ENCODE results near the gene INTS6.
A peak's percentile ranks its signal among the peaks of the same experiment; 100 is the strongest.

INTS6 gene

DNA sequence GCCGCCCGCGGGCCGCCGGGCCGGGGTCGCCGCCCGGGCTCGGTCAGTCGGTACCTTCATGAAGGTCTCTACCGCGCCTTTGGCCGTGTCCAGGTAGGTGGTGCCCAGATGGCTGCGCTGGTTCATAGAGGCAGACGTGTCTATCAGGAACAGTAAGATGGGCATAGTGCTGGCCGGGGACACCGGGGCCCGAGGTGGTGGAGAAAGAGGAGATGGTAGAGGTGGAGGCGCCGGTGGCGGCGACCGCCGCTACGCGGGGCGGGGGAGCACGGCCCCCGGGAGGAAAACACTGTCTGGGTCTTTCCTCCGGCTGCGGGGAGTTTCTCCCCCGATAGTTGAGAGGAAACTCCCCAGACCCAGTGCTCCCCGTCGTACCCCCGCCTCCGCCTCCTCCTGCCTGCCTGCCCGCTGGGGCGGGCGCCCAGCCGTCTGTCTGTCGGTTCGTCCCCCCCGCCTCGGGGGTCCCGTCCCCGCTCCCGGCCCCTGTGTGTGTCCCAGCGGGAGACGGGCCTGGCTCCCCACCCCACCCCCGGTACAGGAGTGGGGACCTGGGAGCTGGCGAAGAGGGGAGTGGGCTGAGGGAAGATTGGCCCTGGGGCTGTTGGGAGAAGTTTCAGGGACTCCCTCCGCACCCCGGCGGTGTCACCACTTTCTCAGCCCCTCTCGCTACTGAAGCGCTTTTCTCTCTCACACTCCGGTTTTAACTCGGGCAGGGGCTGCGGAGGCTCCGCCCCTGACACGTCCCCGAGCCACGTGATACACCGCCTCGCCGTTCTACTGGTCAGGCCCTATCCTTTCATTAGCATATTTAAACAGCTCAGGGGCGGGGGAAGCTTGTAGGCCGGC, at the start of gene INTS6:
Gene INTS6, minus strand, starts transcription at position 676 of the 846 bp plus-strand sequence. Its CDS starts 511 bp downstream, at position 165.
- peak; percentile 99 for DNase-seq
- in situ Hi-C loops (cut with MboI; ENCODE audit: low pct_unique_long_range_greater_than_20kb, low sequenced_read_pairs): no loop called here

DNA sequence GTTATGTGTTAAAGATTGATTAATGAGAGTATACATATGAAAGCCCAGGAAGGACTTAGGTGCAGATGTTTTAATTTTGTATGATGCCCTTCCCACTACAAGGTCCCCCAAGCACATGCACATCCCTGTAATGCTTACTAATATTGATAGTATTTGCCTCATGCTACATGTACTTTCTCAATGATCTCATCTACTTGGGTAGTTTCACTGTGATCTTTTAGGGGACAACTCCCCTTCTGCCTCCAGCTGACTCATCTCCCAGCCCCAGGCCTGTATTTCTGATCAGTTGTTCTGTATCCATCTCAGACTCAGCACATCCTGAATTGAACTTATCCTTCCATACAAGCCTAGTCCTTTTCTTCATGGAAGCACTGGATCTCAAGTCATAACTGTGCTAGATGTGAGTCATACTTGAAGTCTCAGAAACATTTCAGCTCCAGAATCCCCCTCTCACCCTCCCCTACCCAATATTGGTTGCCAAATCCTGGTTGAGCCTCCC, 49.4 kb upstream of the INTS6 start:
- DNase-seq: no peak
- in situ Hi-C loops (cut with MboI; ENCODE audit: low pct_unique_long_range_greater_than_20kb, low sequenced_read_pairs): no loop called here

DNA sequence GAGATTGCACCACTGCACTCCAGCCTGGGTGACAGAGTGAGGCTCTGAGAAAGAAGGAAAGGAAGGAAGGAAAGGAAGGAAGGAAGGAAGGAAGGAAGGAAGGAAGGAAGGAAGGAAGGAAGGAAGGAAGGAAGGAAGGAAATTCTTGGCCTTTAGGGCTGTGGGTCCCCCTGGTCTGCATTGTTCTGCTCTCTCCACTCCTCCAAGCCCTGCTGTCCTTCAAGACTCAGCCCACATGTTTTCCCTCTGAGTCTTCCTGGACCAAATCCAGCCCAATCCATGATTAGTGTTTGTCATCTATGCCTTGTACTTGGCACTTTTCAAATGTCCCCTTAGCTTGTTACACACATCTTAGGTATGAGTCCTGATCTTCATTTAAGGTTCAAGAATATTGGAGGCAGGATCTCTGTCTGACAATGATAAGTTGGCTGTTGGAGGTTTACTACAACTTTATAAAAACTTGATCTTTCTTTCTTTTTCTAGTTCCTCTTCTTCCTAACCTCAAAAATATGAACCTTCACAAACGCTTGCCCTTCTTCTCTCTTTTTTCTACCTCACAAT, 48.8 kb upstream of the INTS6 start:
- peak; percentile 40 for DNase-seq
- in situ Hi-C loops (cut with MboI; ENCODE audit: low pct_unique_long_range_greater_than_20kb, low sequenced_read_pairs): no loop called here

- in situ Hi-C loops (cut with MboI; ENCODE audit: low pct_unique_long_range_greater_than_20kb, low sequenced_read_pairs): no loop called here
- no peak for DNase-seq
These were observed 48.3 kb upstream of the INTS6 start for GRCh38 chr13:51501096-51501495.

- no peak for DNase-seq
- in situ Hi-C loops (cut with MboI; ENCODE audit: low pct_unique_long_range_greater_than_20kb, low sequenced_read_pairs): no loop called here
These were observed 47.9 kb upstream of the INTS6 start for GRCh38 chr13:51500687-51501086.

DNA sequence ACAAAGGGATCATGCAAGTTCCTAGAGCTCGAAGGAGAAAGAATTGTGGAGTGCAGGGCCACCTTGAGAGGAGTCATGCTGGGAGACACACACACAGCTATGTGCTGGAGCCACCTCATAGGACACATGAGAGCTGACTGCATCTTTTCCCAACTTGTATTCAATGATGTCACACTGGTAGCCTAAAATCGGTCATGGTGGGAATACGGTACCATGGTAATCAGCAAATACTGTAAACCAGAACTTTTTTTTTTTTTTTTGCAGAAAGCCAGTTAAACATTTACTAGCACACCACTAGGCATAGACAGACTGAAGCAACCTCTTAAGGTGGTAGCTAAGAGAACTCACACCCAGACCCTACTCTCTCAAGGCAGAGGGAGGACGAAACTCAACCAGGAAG, 47.0 kb upstream of the INTS6 start:
- in situ Hi-C loops (cut with MboI; ENCODE audit: low pct_unique_long_range_greater_than_20kb, low sequenced_read_pairs): no loop called here

GRCh38 chr13:51495316-51495715, 42.5 kb upstream of the INTS6 start:
- in situ Hi-C loops (cut with MboI; ENCODE audit: low pct_unique_long_range_greater_than_20kb, low sequenced_read_pairs): no loop called here
- no peak for DNase-seq

More for the DNA sequence above, 47.0 kb upstream of the INTS6 start:
- no peak for DNase-seq

DNA sequence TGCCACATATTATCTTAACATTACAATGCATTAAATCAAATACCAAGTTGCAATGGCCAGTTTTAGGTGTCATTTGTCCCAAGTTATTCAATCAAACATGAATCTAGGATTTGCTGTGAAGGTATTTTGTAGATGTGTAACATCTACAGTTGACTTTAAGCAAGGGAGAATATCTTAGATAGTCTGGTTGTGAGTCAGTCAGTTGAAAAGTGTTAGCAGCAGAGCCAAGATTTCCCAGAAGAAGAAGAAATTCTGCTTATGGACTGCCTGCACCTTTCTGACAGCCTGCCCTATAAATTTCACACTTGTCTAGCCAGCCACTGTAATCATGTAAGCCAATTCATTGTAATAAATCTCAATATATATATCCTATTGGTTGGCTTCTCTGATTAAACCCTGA, 41.3 kb upstream of the INTS6 start:
- DNase-seq: no peak
- in situ Hi-C loops (cut with MboI; ENCODE audit: low pct_unique_long_range_greater_than_20kb, low sequenced_read_pairs): no loop called here

DNA sequence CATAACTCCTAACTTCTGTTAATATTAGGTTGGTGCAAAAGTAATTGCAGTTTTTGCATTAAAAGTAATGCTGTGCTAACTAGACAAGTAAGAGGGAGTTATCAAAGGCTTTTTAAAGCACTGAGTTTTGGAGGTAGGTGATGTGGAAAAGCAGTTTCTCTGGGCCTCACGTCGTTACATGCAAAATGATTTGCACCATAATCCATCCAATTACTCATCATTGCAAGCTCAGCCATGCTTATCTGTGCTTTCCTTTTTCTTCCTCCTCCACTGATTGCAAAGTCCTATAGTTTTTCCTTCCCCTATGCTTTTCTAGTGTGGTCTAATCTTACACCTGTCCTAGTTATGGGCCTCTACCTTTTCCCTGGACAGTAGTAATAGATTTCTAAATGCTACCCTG, 35.4 kb upstream of the INTS6 start:
- in situ Hi-C loops (cut with MboI; ENCODE audit: low pct_unique_long_range_greater_than_20kb, low sequenced_read_pairs): no loop called here
- DNase-seq: no peak

DNA sequence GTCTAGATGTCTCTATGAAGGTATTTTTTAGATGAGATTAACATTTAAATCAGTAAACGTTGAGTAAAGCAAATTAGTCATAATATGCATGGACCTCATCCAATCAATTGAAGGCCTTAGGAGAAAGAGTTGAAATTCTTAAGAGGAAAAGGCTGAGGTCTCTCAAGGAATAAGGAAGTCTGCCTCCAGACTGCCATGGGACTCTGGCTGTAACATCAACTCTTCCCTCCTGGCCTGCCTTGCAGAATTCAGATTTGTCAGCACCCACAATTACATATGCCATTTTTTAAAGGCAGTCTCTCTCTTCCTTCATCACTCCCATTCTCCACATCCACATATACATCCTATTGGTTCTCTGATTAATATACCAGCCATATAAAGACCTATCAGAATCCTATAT, 28.8 kb upstream of the INTS6 start:
- DNase-seq: no peak
- in situ Hi-C loops (cut with MboI; ENCODE audit: low pct_unique_long_range_greater_than_20kb, low sequenced_read_pairs): no loop called here

GRCh38 chr13:51479199-51479523, 26.3 kb upstream of the INTS6 start:
- in situ Hi-C loops (cut with MboI; ENCODE audit: low pct_unique_long_range_greater_than_20kb, low sequenced_read_pairs): no loop called here
- DNase-seq: no peak

GRCh38 chr13:51478418-51479198, 25.8 kb upstream of the INTS6 start:
- DNase-seq: no peak

DNA sequence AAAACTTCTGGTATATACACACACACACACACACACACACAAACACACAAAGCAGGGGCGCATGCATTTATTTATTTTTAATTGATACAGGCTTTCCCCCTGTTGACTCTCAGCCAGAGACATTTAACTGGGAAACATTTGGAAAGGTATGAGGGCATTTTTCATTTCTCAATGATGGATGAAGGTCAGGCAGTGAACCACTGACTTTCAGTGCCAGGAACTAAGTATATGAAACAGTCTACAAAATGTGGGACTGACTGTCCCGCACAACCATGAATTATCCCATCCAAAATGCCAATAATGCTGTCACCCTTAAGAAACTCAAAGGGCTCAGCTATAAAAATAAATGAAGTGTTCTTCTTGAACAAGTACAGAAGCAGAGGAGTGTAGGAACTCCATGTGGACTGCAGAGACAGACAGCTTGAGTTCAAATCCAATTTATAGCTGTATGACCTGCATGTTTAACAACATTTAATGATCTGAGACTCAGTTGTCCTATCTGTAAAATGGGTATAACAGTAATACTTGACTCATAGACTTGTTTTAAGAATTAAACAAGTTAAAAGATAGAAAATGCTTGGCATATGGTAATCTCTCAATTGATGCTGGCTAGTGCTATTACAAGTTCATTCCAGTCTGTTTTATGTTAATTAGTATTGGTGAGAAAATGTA, 25.0 kb upstream of the INTS6 start:
- in situ Hi-C loops (cut with MboI; ENCODE audit: low pct_unique_long_range_greater_than_20kb, low sequenced_read_pairs): no loop called here

More at GRCh38 chr13:51478418-51479198, 25.8 kb upstream of the INTS6 start:
- in situ Hi-C loops (cut with MboI; ENCODE audit: low pct_unique_long_range_greater_than_20kb, low sequenced_read_pairs): no loop called here

DNA sequence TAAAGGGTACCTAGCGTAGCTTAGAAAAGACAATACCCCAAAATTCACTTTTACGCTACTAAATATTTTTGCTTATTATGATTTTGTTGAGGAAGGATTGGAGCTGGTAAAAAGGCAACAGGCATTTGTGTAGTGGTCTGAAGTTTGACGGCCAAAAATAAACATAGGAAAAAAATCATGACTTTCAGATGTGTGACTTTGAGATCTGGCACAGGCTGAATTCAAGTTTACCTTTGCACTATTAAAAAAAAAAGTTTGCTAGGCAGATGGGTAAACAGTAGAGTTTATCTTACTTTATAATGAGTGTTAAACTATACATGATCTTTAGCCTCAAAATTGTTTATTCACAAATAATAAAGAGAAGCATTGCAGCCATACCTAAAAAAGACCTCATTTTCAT, 24.3 kb upstream of the INTS6 start:
- DNase-seq: no peak
- in situ Hi-C loops (cut with MboI; ENCODE audit: low pct_unique_long_range_greater_than_20kb, low sequenced_read_pairs): no loop called here

More for the DNA sequence above, 25.0 kb upstream of the INTS6 start:
- DNase-seq: no peak

DNA sequence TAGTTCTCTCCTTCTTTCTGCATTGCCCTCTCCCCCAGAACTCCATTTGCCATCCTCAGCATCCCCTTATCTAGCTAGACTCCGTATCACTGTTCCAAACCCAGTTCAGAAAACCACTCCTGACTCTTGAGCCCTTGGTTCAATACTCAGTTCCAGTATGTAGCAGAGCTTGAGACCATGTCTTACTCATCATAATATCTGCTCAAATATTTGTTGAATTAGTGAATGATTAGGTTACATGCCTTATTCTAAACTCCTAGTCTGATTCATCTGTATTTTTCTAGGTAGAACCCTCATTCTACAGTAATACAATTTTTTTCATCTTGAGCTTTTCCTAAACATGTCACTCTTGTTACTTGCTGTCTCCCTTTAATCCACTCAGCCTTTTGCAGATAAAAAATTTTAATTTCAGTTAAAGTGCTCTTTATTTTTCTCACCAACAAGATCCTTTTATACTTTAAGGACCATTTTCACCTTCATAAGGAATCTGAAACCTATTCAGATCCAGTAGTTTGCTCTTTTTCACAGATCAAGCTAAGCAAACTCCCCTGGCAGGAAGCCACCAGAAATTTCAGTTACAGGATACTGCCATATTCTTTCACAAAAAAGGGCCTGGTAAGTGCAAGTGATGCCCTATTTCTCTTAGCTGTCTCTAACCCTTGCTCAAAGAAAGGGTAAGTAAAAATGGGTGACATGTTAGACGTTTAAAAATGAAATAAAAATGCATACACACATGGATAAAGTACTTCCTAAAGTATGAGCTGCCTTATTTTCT, 23.1 kb upstream of the INTS6 start:
- no peak for DNase-seq
- in situ Hi-C loops (cut with MboI; ENCODE audit: low pct_unique_long_range_greater_than_20kb, low sequenced_read_pairs): no loop called here

- in situ Hi-C loops (cut with MboI; ENCODE audit: low pct_unique_long_range_greater_than_20kb, low sequenced_read_pairs): no loop called here
- no peak for DNase-seq
These were observed 17.0 kb upstream of the INTS6 start for GRCh38 chr13:51469790-51470189.

DNA sequence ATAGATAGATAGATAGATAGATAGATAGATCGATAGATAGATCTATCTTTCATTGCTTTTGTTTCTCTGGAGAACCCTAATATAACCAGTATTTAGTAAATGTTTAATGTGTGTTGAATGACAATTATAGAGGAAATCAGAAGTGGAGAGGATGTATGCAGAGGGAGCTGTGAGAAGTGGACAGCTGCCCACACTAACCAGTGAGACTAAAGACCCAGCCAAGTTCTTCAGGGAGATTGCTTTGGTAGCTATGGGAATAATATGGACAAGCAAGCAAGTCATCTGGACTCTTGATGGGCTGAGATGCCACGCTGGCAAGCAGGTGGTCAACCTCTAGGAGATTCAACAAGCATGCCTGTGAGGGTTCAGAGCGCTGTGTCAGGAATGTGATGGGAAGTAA, 14.9 kb upstream of the INTS6 start:
- in situ Hi-C loops (cut with MboI; ENCODE audit: low pct_unique_long_range_greater_than_20kb, low sequenced_read_pairs): no loop called here
- DNase-seq: no peak

DNA sequence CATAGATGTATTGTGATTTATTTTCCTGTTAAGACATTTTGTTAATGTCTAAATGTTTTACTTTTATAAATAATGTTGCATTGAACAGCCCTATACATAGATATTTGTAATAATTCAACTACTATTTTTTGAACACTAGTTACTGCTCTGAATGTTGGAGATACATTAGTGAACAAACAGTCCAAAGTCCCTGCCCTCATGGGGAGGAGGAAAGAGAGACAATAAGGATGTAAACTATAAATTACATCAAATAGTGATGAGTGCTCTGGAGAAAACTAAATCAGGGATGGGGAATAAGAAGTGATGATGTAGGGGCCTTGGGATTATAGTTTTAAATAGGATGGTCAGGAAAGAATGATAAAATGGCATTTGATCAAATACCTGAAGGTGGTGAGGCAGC, 12.3 kb upstream of the INTS6 start:
- in situ Hi-C loops (cut with MboI; ENCODE audit: low pct_unique_long_range_greater_than_20kb, low sequenced_read_pairs): no loop called here

More for the DNA sequence above, 12.3 kb upstream of the INTS6 start:
- DNase-seq: no peak
